NCI-H2107 (cell line): Measurements from ENCODE around the gene KCNN3.
A peak's percentile ranks its signal among the peaks of the same experiment; 100 is the strongest.
"Not testable (repeated sequence)": the region's sequence is repeated elsewhere in the genome, so short reads cannot be mapped to it uniquely, and the experiment has no call there.

Experiments
- DNase-seq: peaks from one replicate; lab custom pipeline; 2025; lab: John Stamatoyannopoulos, UW

The KCNN3 gene

DNA sequence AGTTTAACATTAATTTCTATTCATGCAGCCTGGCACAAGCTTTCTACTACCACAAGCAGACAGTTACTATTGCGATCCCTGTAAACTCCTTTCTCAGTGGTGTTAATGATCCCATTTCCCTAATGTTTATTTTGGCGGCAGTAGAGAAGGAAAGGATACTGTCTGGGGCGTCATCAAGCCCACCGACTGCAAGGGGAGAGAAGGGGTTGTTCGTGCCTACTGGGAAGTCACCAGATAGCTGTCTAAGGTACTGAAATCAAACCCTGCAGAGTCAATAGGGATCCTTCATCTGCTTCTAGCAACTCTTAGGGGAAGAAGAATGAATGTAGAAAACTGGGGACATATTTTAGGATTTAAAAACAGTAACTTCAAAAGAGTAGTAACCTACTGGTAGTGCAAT lies 166.9 kb downstream of the KCNN3 start:
- no peak for DNase-seq

DNA sequence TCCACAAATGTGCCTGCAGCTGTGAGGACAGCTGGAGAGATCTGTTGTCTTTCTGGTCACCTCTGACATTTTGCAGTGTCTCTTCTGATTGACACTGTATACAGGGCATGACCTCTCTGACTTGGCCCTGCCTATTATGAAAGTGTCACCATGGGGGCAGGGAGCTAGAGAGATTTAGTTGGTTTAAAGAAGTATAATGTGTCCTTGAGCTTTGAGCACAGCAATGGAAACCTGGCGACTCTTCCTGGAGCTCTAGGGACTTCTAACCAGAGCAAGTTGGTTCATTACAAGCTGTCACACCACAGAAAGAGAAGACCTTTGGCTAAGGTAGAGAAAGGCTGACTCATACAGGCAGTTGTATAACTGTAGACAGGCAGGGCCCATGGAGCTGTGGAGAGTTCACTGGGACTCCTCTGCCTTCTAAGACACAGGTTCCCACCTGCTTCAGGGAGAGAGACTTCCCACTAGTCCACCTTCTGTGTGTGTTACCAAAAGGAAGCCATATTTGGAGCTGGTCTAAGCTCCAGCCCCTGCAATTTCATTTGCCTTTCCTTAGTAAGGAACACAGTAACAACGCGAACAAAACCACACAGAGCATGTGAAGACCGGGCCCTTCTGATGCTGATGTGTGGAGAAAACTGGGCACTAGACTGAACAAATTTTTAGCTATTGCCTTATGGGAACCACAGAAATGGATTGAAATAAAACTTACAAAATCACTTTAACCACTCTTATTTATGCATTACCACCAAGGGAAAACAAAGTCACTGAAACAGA lies 171.6 kb downstream of the KCNN3 start:
- DNase-seq: no peak

DNA sequence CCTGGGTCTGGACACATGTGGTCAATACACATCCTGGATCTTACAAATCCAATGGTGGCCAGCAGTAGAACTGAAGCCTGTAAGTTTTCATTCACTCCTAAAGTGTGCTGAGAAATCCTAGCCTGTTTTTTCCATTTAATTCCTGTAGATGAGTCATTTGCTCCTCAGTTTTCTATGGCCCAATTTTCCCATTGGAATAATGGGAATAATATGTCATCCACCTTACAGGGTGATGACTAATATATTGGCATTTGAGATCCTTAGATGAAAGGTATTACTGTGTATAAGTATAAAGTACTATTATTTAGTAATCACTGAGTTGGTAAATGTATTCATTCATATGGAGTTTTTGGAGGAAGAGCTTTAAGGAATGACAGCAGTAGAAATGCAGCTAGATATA lies 172.4 kb downstream of the KCNN3 start:
- no peak for DNase-seq

DNA sequence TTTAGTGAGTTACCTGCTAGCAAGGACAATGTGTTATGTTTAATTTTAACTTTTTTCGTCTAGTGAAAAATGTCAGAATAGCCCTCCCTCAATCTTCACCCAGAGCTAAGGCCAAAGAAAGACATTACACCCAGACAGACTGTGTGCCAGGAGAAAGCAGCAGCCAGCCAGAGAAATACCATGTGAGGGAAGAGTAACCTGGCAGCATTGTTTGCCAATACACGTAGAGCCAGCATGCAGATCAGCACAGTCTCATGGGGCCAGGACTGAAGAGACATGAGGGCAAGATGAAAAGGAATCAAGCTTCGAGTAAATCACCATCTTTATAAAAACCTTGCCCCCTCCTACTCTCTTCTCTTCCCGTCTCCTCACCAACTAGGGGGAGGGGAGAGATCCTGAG lies 173.6 kb downstream of the KCNN3 start:
- no peak for DNase-seq

DNA sequence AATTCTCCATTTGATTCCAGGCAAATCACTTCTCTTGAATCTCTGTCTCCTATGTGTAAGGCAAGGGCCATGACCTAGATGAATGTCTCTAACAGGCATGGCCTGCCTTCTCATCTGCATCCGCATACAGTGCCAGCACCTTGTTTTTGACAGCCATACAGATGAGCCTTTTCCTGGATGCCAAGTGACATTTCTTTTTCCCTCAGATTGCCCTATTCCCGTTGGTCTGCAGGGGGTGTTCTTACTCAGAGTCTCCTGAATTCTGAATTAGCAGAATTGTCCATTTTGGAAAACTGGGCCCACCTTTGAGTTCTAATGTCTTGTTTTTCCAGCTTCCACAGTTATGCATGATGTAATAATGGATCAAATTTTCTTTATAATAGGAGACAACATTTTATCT lies 174.1 kb downstream of the KCNN3 start:
- DNase-seq: no peak

DNA sequence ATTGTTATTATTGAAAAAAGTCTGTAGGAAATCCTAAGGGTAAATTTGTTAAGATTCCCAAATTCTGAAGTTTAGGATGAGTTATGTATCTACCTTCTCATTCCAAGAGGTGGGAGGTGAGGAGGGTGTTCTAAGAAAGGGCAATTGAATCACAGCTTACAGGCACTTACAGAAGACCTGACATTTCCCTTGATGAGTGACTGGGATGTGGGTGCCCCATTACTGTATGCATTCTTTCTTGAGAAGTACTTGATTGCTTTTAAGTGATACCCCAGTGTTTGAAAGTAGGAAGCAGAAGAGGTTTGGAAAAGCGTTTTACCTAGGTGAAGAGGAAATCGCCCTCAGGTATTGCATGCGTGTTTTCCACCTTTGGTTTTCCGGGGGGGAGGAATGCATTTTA lies 175.1 kb downstream of the KCNN3 start:
- DNase-seq: no peak

DNA sequence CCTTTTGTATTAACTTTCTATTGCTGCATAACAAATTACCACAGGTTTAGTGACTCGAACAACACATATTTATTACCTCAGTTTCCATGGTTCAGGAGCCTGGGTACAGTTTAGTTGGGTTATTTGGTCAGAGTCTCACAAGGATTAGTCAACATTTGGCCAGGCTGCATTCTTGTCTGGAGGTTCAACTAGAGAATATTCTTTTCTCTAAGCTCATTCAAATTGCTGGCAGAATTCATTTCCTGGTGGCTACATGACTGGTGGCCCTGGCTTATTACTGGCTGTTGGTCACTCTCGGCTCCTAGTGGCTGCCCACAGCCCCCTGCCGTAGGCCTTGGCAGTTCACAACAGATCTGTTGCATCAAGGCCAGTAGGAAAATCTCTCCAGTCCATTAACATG lies 181.0 kb downstream of the KCNN3 start:
- DNase-seq: no peak

DNA sequence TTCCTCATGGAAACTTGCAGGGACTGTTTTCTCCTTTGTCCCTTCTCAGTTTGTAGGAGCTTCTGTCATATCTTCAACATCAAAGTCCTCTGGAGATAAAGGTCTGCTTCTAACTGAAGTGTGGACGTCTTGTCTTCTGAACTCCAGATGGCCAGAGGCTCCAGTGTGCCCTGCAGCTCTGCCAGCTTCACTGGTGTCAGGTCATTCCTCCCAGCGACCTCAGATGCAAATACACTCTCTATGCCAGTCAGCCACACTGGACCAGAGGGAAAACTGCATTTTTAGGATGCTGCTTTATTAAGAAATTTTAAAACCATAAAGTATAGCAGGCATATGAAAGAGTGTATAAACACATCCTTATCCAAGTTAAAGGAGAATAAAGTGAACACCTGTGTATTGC lies 183.6 kb downstream of the KCNN3 start:
- DNase-seq: no peak

DNA sequence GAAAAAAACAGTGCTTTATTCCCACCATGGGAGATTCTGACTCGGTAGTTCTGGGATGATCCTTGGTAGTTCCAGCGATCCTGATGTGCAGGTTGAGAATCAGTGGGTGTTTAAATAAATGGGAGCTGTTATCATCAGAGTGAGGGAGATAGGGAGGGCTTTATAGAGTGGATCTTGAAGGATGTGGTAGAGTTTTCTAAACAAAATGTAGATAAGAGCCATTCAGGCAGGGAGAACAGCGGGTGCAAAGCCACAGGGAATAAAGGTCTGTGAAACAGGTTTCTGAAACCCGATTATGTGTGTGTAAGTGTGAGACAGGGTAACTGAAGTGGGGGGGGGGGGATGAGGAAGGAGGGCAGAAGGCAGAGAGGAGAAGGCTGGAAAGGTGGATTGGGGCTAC lies 186.3 kb downstream of the KCNN3 start:
- no peak for DNase-seq

DNA sequence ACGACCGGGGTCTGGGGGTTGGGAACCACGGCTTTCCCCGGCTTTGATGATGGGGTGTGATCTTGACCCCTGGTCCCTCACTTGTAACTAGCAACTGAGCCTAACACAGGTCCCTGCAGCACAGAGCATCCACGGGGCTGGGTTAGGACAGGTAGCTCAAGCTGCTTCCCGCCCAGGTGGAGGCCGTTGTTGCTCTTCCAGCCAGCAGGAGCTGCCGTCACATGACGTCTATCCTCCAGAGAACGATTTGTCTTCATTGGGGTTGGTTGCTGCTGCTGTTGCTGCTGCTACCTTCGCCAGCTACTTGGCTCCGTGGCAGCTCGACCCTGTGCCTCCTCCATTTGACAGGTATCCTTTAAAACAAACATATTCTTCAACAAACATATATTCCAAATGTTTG lies 187.8 kb downstream of the KCNN3 start:
- no peak for DNase-seq

DNA sequence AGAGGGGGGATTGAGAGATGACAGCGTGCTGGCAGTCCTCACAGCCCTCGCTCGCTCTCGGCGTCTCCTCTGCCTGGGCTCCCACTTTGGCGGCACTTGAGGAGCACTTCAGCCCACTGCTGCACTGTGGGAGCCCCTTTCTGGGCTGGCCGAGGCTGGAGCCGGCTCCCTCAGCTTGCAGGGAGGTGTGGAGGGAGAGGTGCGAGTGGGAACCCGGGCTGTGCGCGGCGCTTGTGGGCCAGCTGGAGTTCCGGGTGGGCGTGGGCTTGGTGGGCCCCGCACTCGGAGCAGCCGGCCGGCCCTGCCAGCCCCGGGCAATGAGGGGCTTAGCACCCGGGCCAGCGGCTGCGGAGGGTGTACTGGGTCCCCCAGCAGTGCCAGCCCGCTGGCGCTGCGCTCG lies 192.2 kb downstream of the KCNN3 start:
- not testable (repeated sequence) for DNase-seq

DNA sequence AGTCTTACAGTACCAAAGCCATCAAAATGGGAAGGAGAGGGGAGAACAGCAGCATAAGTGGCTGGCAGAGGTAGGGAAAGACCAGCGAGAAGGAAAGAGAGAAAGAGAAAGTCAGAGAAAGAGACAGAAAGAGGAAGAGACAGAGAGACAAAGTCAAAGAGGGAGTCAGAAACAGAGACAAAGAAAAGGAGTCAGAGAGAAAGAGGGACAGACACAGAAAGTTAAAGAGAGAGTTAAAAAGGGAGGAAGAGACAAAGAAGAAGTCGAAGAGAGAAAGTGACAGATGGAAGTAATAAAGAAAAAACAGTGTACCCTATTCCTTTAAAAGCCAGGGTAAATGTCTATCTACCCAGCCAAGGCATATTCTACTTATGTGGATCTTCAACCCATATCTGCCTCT lies 193.2 kb downstream of the KCNN3 start:
- not testable (repeated sequence) for DNase-seq

DNA sequence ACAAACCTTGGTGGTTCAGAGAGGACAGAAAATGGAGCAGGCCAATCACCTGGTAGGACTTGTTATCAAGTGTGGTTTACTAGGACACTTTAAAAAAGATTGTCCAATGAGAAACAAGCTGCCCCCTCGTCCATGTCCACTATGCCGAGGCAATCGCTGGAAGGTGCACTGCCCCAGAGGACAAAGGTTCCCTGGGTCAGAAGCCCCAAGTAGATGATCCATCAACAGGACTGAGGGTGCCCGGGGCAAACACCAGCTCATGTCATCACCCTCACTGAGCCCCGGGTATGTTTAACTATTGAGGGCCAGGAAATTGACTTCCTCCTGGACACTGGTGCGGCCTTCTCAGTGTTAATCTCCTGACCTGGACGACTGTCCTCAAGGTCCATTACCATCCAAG lies 195.6 kb downstream of the KCNN3 start:
- not testable (repeated sequence) for DNase-seq

DNA sequence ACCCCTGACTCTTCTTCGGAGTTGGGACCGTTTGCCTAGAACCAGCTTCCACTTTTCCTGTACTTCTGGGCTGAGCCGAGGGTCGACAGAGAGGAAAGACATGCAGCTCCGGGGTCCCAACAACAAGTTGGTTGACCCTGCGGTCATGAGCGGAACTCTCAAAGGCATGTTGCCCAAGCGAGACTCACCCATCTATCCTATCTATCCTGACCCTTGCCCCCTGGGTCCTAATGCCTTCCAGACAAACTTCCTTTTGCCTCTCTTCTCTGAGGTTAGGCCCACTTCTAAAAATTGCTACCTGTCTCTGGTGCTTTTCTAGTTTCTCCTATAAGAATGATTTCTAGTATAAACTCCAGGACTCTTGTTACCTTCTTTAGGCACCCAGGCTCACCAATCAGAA lies 197.8 kb downstream of the KCNN3 start:
- DNase-seq: not testable (repeated sequence)

DNA sequence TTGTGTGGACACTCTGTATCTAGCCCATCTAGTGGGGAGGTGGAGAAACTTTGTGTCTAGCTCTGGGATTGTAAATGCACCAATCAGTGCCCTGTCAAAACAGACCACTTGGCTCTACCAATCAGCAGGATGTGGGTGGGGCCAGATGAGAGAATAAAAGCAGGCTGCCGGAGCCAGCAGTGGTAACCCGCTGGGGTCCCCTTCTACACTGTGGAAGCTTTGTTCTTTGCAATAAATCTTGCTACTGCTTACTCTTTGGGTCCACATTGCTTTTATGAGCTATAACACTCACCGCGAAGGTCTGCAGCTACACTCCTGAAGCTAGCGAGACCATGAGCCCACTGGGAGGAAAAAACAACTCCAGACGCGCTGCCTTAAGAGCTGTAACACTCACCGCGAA lies 198.7 kb downstream of the KCNN3 start:
- not testable (repeated sequence) for DNase-seq

DNA sequence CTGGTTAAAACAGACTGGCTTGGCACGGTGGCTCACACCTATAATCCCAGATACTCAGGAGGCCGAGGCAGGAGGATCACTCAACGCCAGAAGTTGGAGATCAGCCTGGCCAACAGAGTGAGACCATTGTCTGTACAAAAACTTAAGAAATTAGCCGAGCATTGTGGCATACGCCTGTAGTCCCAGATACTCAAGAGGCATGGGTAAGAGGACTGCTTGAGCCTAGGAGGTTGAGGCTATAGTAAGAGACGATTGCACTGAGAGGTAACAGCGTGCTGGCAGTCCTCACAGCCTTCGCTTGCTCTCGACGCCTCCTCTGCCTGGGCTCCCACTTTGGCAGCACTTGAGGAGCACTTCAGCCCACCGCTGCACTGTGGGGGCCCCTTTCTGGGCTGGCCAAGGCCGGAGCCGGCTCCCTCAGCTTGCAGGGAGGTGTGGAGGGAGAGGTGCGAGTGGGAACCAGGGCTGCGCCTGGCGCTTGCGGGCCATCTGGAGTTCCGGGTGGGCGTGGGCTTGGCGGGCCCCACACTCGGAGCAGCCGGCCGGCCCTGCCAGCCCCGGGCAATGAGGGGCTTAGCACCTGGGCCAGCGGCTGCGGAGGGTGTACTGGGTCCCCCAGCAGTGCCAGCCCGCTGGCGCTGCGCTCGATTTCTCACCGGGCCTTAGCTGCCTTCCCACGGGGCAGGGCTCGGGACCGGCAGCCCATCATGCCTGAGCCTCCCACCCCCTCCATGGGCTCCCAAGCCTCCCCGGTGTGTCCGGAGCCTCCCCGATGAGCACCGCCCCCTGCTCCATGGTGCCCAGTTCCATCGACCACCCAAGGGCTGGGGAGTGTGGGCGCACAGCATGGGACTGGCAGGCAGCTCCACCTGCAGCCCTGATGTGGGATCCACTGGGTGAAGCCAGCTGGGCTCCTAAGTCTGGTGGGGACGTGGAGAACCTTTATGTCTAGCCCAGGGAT lies 199.5 kb downstream of the KCNN3 start:
- not testable (repeated sequence) for DNase-seq

DNA sequence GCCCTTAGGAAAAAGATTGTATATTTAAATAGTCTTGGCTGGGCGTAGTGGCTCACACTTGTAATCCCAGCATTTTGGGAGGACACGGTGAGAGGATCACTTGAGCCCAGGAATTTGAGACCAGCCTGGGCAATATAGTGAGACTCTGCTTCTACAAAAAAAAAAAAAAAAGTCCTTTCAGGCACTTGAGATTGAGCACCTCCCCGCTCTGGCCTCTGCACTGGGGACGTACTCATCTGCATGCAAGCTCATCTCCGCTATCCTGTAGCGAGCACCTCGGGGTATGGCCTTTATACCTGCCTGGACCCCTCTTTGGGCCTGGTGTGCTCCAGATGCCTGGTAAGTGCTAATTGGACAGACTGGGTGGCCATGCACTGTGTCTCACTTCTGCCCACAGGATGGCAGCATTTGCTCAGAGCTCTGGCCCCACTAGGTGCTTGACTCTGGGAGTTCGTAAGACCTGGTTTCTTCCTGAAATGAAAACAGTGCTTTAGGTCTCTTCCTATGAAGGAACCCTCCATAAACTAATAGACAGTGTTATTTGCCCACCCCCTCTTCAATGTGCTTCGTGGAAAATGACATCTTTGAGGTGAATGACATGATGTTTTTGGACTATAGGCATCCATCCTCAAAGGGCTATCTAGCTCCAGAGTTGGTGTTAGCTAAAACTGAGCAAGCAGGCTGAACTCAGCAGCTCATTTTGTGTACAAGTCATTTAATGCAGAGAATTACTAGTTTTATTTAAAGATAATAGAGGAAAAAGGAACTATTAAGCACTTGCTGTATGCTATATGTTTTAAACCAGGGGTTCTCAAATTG lies 200.4 kb downstream of the KCNN3 start:
- peak; percentile 92 for DNase-seq

DNA sequence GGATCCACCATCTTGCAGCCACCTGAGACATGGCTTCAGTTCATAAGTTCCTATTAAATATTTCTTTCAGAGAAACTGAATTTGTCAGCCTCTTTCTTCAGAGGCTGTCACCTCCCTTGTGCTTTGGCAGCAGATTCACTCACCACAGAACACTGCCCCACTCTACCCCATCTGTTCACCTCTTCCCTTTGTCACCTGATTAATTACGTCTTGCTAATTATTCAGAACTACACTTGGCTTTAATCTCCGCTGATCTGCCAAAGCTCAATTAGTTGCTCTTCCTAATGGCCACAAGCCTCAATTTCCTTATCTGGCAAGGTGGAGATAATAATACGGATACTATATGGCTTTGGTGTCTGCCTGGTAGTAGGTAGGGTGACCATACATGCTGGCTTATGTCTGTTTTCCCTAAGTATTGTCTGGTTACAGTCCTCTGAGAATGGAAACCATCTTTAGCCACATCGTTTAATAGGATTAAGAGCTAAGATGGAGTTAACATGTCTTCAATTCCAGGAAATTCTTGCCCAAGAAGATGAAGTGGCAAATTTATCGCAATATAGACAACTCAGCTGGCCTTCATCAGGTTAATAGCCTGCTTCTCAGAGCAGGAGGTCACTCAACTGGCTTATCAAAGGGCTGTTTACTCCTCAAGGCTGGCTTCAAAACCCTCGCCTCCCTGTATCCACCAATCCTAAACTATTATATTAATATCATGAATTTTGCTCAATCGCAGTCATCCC lies 203.9 kb downstream of the KCNN3 start:
- DNase-seq: no peak

DNA sequence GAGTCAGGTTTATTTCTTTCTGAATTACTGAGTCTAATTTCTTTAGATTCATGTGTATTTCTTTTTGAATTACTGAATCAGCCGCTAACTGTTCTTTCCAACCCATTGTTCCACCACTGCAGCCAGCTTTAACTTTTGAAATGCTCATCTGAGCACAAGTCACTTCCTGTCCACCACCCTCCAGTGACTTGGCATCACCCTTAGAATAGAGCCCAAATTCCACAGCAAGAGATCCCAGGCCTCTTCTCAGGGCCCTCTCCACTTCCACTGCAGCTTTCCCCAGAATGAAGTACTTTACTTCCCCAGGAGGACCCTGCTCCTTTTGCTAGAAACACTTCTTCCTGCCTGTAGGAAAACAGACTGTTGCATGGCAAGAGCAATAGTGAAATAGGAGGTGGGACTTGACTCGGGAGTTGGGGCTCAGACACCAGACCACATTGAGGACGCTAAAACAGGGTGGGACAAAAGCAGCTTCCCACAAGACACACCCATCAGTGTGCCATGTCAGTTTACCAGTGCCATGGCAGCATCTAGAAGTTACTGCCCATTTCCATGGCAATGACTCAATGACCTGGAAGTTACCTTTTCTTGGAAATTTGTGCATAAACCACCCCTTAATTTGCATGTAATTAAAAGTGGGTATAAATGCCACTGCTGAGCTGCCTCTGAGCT lies 205.6 kb downstream of the KCNN3 start:
- DNase-seq: no peak

DNA sequence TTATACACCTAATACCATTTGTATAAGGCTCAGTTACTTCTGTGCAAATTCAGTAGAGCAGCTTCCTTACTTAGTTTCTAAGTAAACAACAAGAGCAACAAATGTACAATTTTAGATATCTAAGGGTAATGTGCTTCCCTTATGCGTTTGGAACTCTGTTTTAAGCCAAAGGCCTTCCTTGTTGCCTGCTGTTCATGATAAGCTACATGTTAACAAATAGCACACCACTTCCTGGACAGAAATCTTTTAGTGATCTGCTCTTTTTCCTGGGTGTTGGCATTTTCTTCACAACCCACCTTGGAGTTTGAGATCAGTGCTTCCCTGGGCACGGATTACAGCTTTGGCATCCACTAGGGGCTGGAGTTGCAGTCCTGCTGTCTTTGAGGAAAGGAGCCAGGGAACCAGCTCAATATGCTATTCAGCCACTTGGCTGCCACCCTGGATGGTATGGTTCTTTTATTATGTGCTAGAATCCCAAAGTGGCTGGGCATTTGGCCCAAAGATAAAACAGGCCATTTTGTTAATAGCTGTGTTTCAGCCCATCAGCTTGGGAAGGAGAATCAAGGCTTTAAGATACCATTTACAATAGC lies 206.5 kb downstream of the KCNN3 start:
- no peak for DNase-seq

DNA sequence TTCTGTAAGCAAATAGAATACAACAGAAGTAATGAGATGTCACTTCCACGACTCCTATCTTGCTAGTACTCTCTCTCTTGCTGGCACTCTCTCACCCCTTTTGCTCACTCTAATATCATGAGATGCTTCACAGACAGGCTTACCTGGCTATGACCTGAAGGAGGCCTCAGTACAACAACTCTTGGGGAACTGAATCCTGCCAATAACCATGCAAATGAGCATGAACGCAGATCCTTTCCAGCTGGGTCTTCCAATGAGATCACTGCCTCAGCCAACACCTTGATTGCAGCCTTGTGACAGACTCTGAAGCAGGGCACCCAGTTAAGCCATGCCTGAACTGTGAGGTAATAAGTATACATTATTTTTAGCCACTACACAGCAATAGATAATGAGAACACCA lies 209.0 kb downstream of the KCNN3 start:
- no peak for DNase-seq
